SK-N-SH (cell line): ENCODE measurements around the gene NEGR1. TPM values are rescaled to one million over a fixed set of nuclear protein-coding genes. Genes with fewer than 3 reads are reported as not detected.

ENCODE experiments used
- CTCF ChIA-PET: fragments of 300-600, 350-600 bp; formaldehyde crosslinking; extraction: SDS; loops from one replicate; lab custom pipeline; 2021; lab: Yijun Ruan, JAX
- POLR2A ChIA-PET: fragments of 350-600 bp; sonication (Branson Sonifier 250); formaldehyde crosslinking; extraction: SDS; loops from one replicate; lab custom pipeline; 2020; ENCODE audit warnings: antibody characterized with exemption, inconsistent platforms; lab: Yijun Ruan, JAX
- DNase-seq: peaks from one replicate; pipeline ENCODE4 v3.0.0; 2012
- H2AFZ ChIP-seq: fragments of 200-600 bp; sonication (generic); 2 replicates; pipeline ENCODE4 v1.8.1; 2016; ENCODE audit warnings: antibody characterized with exemption, mild to moderate bottlenecking, low read depth
- H3F3A ChIP-seq: fragments of 200-600 bp; sonication (generic); replicated peaks from 2 replicates; pipeline ENCODE3; 2016; ENCODE audit warnings: antibody characterized with exemption, mild to moderate bottlenecking; ENCODE audit not compliant: insufficient read depth
- H3K27ac ChIP-seq, 2 experiments: fragments of 200-500 bp in 1 of 2; fragments of 200-600 bp in 1 of 2; sonication (Bioruptor generic) in 1 of 2; sonication (generic), shearing (Covaris generic) in 1 of 2; 2 replicates each; pipeline versions ENCODE4 v1.5.1 to v1.6.1; 2014 to 2016; ENCODE audit warnings: low read depth in 2 of 2, inconsistent platforms in 1 of 2, low read length in 1 of 2, mild to moderate bottlenecking in 1 of 2, mixed read lengths in 1 of 2
- H3K27me3 ChIP-seq: fragments of 200-600 bp; sonication (generic), shearing (Covaris generic); 2 replicates; pipeline ENCODE4 v1.6.1; 2016; ENCODE audit warnings: mixed run types; ENCODE audit not compliant: insufficient read depth
- H3K36me3 ChIP-seq, 2 experiments: fragments of 200-500 bp in 1 of 2; fragments of 200-600 bp in 1 of 2; sonication (Bioruptor generic) in 1 of 2; sonication (generic) in 1 of 2; replicated peaks in 1 of 2; 2 replicates each; pipeline versions ENCODE3 to v1.5.1; 2014 to 2016; ENCODE audit warnings: low read length in 1 of 2, mild to moderate bottlenecking in 1 of 2; ENCODE audit not compliant: insufficient read depth in 2 of 2, control insufficient read depth in 1 of 2
- H3K4me1 ChIP-seq, 2 experiments: fragments of 200-500 bp in 1 of 2; fragments of 200-600 bp in 1 of 2; sonication (Bioruptor generic) in 1 of 2; sonication (generic), shearing (Covaris generic) in 1 of 2; 2 replicates each; pipeline versions ENCODE4 v1.5.1 to v1.6.1; 2014 to 2016; ENCODE audit warnings: low read depth in 1 of 2, low read length in 1 of 2, mixed run types in 1 of 2; ENCODE audit not compliant: insufficient read depth in 2 of 2, control insufficient read depth in 1 of 2
- H3K4me2 ChIP-seq: fragments of 200-600 bp; sonication (generic), shearing (Covaris generic); 2 replicates; pipeline ENCODE4 v1.6.1; 2017; ENCODE audit warnings: mixed run types
- H3K4me3 ChIP-seq, 2 experiments: fragments of 200-500 bp in 1 of 2; fragments of 200-600 bp in 1 of 2; sonication (Bioruptor generic) in 1 of 2; sonication (generic), shearing (Covaris generic) in 1 of 2; 2 replicates each; pipeline versions ENCODE4 v1.5.1 to v1.8.1; 2014 to 2016; ENCODE audit warnings: low read depth in 2 of 2, inconsistent platforms in 1 of 2, low read length in 1 of 2, mild to moderate bottlenecking in 1 of 2, mixed read lengths in 1 of 2, moderate library complexity in 1 of 2
- H3K79me2 ChIP-seq: fragments of 200-600 bp; sonication (generic); 2 replicates; pipeline ENCODE4 v1.8.1; 2017; ENCODE audit warnings: mild to moderate bottlenecking; ENCODE audit not compliant: insufficient read depth
- H3K9ac ChIP-seq: fragments of 200-600 bp; sonication (generic); 2 replicates; pipeline ENCODE4 v1.6.1; 2017; ENCODE audit warnings: mixed run types
- H3K9me2 ChIP-seq: fragments of 200-600 bp; sonication (generic); 2 replicates; pipeline ENCODE4 v1.6.1; 2017; ENCODE audit warnings: mixed run types
- H3K9me3 ChIP-seq: fragments of 200-600 bp; sonication (generic); 2 replicates; pipeline ENCODE4 v1.6.1; 2017; ENCODE audit warnings: mixed run types, mild to moderate bottlenecking, moderate library complexity
- H4K20me1 ChIP-seq: fragments of 200-600 bp; sonication (generic); 2 replicates; pipeline ENCODE4 v1.6.1; 2017; ENCODE audit warnings: mild to moderate bottlenecking, mixed run types; ENCODE audit not compliant: insufficient read depth
- CHD2 ChIP-seq: fragments of 150-350 bp; IDR thresholded peaks from 2 replicates; pipeline ENCODE4 v1.6.1; 2018; ENCODE audit warnings: low read length; ENCODE audit not compliant: partially characterized antibody
- ELF1 ChIP-seq: IDR thresholded peaks from 2 replicates; pipeline ENCODE4 v1.4.0; 2012
- FOXJ3 ChIP-seq: sonication (generic); formaldehyde crosslinking; IDR thresholded peaks from 2 replicates; pipeline ENCODE4 v1.5.1; 2020; ENCODE audit warnings: mild to moderate bottlenecking, missing genetic modification reagents
- NFIC ChIP-seq: IDR thresholded peaks from 2 replicates; pipeline ENCODE4 v1.4.0; 2012; ENCODE audit warnings: borderline replicate concordance
- NRF1 ChIP-seq: IDR thresholded peaks from 2 replicates; pipeline ENCODE4 v1.6.1; 2012; ENCODE audit warnings: low read depth, mild to moderate bottlenecking, low read length
- PBX3 ChIP-seq: IDR thresholded peaks from 2 replicates; pipeline ENCODE4; 2012
- RCOR1 ChIP-seq: fragments of 150-350 bp; IDR thresholded peaks from 2 replicates; pipeline ENCODE4 v1.6.1; 2017; ENCODE audit warnings: antibody characterized with exemption, low read length
- SIN3A ChIP-seq: IDR thresholded peaks from 2 replicates; pipeline ENCODE4 v1.6.1; 2012; ENCODE audit warnings: low read depth, mild to moderate bottlenecking, low read length, moderate library complexity, borderline replicate concordance
- SMC3 ChIP-seq: IDR thresholded peaks from 2 replicates; pipeline ENCODE4 v1.6.1; 2012; ENCODE audit warnings: low read depth, low read length, improper control_type of control experiment
- TCF12 ChIP-seq: IDR thresholded peaks from 2 replicates; pipeline ENCODE4 v1.4.0; 2012
- YY1 ChIP-seq: IDR thresholded peaks from 2 replicates; pipeline ENCODE4 v1.4.0; 2012; ENCODE audit warnings: low read depth, mild to moderate bottlenecking
- WGBS: methylation state at CpG from one replicate; pipeline ENCODE4 v1.1.6; 2017; ENCODE audit warnings: low lambda C conversion rate; 5-methylcytosine and 5-hydroxymethylcytosine counted together
- polyA plus RNA-seq, 3 experiments: library from polyadenylated mRNA; depleted of rRNA; stranded (reverse); fragments of >200 nt; gene quantifications; 2 replicates each; pipeline ENCODE4 v1.2.3, GENCODE V29; 2012
- TF ChIP-seq, protein P1 (sequence below): IDR thresholded peaks from 2 replicates; pipeline ENCODE4 v1.4.0; 2012; ENCODE audit warnings: low read depth
- TF ChIP-seq, protein P2 (sequence below): IDR thresholded peaks from 2 replicates; pipeline ENCODE4 v1.6.1; 2012; ENCODE audit warnings: mild to moderate bottlenecking, low read depth, low read length, moderate library complexity
- TF ChIP-seq, protein P3 (sequence below): fragments of 150-350 bp; IDR thresholded peaks from 2 replicates; pipeline ENCODE4 v1.6.1; 2016; ENCODE audit warnings: mild to moderate bottlenecking, low read depth, low read length
- TF ChIP-seq, protein P4 (sequence below): IDR thresholded peaks from 2 replicates; pipeline ENCODE4 v1.4.0; 2012; ENCODE audit warnings: low read depth, borderline replicate concordance

The NEGR1 gene
- polyA plus RNA-seq, 1 of the 3 experiments (the other 2 are of a cell fraction), result 0.21 TPM

GRCh38 chr1:72105201-72105600 lies 177.1 kb downstream of the NEGR1 start:
- no peaks in the 10 kb centered on the region for H4K20me1 ChIP-seq
- H3K4me3 ChIP-seq, result no peak overlapping the region
- ChIA-PET POLR2A (no interaction called here), CTCF (no interaction called here)
- no peaks in the 10 kb centered on the region for H3K79me2 ChIP-seq
- no peaks in the 10 kb centered on the region for H3K9me2 ChIP-seq
- TF ChIP-seq, protein P1, sequence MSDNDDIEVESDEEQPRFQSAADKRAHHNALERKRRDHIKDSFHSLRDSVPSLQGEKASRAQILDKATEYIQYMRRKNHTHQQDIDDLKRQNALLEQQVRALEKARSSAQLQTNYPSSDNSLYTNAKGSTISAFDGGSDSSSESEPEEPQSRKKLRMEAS, result no peak
- TF ChIP-seq RCOR1 (no peak), CHD2 (no peak), SMC3 (no peak), TCF12 (no peak), YY1 (no peak), NFIC (no peak), PBX3 (no peak)
- TF ChIP-seq, protein P2, sequence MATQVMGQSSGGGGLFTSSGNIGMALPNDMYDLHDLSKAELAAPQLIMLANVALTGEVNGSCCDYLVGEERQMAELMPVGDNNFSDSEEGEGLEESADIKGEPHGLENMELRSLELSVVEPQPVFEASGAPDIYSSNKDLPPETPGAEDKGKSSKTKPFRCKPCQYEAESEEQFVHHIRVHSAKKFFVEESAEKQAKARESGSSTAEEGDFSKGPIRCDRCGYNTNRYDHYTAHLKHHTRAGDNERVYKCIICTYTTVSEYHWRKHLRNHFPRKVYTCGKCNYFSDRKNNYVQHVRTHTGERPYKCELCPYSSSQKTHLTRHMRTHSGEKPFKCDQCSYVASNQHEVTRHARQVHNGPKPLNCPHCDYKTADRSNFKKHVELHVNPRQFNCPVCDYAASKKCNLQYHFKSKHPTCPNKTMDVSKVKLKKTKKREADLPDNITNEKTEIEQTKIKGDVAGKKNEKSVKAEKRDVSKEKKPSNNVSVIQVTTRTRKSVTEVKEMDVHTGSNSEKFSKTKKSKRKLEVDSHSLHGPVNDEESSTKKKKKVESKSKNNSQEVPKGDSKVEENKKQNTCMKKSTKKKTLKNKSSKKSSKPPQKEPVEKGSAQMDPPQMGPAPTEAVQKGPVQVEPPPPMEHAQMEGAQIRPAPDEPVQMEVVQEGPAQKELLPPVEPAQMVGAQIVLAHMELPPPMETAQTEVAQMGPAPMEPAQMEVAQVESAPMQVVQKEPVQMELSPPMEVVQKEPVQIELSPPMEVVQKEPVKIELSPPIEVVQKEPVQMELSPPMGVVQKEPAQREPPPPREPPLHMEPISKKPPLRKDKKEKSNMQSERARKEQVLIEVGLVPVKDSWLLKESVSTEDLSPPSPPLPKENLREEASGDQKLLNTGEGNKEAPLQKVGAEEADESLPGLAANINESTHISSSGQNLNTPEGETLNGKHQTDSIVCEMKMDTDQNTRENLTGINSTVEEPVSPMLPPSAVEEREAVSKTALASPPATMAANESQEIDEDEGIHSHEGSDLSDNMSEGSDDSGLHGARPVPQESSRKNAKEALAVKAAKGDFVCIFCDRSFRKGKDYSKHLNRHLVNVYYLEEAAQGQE, result no peak
- H2AFZ ChIP-seq, result no peak overlapping the region
- no peak overlapping the region for H3K9ac ChIP-seq
- H3K4me1 ChIP-seq, result no peaks in the 10 kb centered on the region
- 72% methylated on average over 2 of the region's 2 CpGs for WGBS
- no peak overlapping the region for H3K27ac ChIP-seq
- H3K4me2 ChIP-seq, result no peak overlapping the region
- no peaks in the 10 kb centered on the region for H3F3A ChIP-seq
- DNase-seq, result no peak
- H3K36me3 ChIP-seq, result no peaks in the 10 kb centered on the region
- H3K9me3 ChIP-seq, result no peaks in the 10 kb centered on the region
- H3K27me3 ChIP-seq, result no peaks in the 10 kb centered on the region

GRCh38 chr1:72101840-72102632 lies 180.3 kb downstream of the NEGR1 start:
- H3K27me3 ChIP-seq, result no peaks in the 10 kb centered on the region
- H3K9ac ChIP-seq, result no peak overlapping the region
- no peaks in the 10 kb centered on the region for H3F3A ChIP-seq
- ChIA-PET CTCF (no interaction called here), POLR2A (no interaction called here)
- H3K79me2 ChIP-seq, result no peaks in the 10 kb centered on the region
- WGBS, result 50% methylated on average over 3 of the region's 3 CpGs
- TF ChIP-seq, protein P3, sequence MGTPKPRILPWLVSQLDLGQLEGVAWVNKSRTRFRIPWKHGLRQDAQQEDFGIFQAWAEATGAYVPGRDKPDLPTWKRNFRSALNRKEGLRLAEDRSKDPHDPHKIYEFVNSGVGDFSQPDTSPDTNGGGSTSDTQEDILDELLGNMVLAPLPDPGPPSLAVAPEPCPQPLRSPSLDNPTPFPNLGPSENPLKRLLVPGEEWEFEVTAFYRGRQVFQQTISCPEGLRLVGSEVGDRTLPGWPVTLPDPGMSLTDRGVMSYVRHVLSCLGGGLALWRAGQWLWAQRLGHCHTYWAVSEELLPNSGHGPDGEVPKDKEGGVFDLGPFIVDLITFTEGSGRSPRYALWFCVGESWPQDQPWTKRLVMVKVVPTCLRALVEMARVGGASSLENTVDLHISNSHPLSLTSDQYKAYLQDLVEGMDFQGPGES, result no peak
- TF ChIP-seq FOXJ3 (CRISPR knock-in tag) (no peak), NRF1 (no peak), ELF1 (no peak), SIN3A (no peak), PBX3 (no peak)
- TF ChIP-seq, protein P4, sequence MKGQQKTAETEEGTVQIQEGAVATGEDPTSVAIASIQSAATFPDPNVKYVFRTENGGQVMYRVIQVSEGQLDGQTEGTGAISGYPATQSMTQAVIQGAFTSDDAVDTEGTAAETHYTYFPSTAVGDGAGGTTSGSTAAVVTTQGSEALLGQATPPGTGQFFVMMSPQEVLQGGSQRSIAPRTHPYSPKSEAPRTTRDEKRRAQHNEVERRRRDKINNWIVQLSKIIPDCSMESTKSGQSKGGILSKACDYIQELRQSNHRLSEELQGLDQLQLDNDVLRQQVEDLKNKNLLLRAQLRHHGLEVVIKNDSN, result no peak
- H3K9me2 ChIP-seq, result no peaks in the 10 kb centered on the region
- no peaks in the 10 kb centered on the region for H3K4me1 ChIP-seq
- no peak for DNase-seq
- H3K4me3 ChIP-seq, result no peak overlapping the region
- no peak overlapping the region for H2AFZ ChIP-seq
- H3K9me3 ChIP-seq, result no peaks in the 10 kb centered on the region
- no peaks in the 10 kb centered on the region for H3K36me3 ChIP-seq
- H4K20me1 ChIP-seq, result no peaks in the 10 kb centered on the region
- no peak overlapping the region for H3K4me2 ChIP-seq
- no peak overlapping the region for H3K27ac ChIP-seq
